T-helper 2 cell treated with Interferon-gamma antibody and Interleukin-4, amounts not matched to agents 100 ng/mL and 5 ng/mL, for 36 hours (primary cell): ENCODE results near the gene PJA1. TPM values are rescaled to one million over a fixed set of nuclear protein-coding genes. Genes with fewer than 3 reads are reported as not detected.

Experiments
- intact Hi-C: fragments of 100-400 bp; cut with micrococcal nuclease; formaldehyde crosslinking; loops from one replicate; pipeline ENCODE4 v1.15.1; 2023
- total RNA-seq: library from RNA; stranded (reverse); gene quantifications from 2 replicates; pipeline ENCODE4 v1.2.3, GENCODE V29; 2022

Gene PJA1
- total RNA-seq, 1 donor from 2014 or later, result 15.0 TPM

- intact Hi-C loops, result no loop called here
Measured at GRCh38 chrX:69170319-69170718, 5.1 kb upstream of the PJA1 start.

- intact Hi-C loops, result loop anchor here (10.0 kb wide), 1 partner anchor 1131 kb away; the partner anchor contains the start of gene KIF4A
Measured at GRCh38 chrX:69163936-69164741, 1.1 kb downstream of the PJA1 start.

- intact Hi-C loops, result loop anchor here (10.0 kb wide), 1 partner anchor 1132 kb away; the partner anchor contains the start of gene KIF4A
Measured at GRCh38 chrX:69162361-69162865, 2.8 kb downstream of the PJA1 start.

- intact Hi-C loops, result loop anchor here (10.0 kb wide), 1 partner anchor 1133 kb away; the partner anchor contains the start of gene KIF4A
Measured at GRCh38 chrX:69161786-69162349, 3.4 kb downstream of the PJA1 start.

- intact Hi-C loops, result loop anchor here (10.0 kb wide), 1 partner anchor 1133 kb away; the partner anchor contains the start of gene KIF4A
Measured at GRCh38 chrX:69161371-69161770, 3.9 kb downstream of the PJA1 start.

GRCh38 chrX:69158166-69158980 is 6.9 kb downstream of the PJA1 start:
- intact Hi-C loops, result loop anchor here (5.0 kb wide), 1 partner anchor 64 kb away; no protein-coding TSS in a partner anchor

- intact Hi-C loops, result loop anchor here (5.0 kb wide), 1 partner anchor 66 kb away; no protein-coding TSS in a partner anchor
Measured at GRCh38 chrX:69156638-69157037, 8.6 kb downstream of the PJA1 start.

GRCh38 chrX:69155786-69156520 is 9.3 kb downstream of the PJA1 start:
- intact Hi-C loops, result loop anchor here (5.0 kb wide), 1 partner anchor 66 kb away; no protein-coding TSS in a partner anchor

GRCh38 chrX:69154051-69154450 is 11.2 kb downstream of the PJA1 start:
- intact Hi-C loops, result no loop called here

GRCh38 chrX:69153060-69153730 is 12.1 kb downstream of the PJA1 start:
- intact Hi-C loops, result no loop called here

GRCh38 chrX:69152417-69152841 is 12.8 kb downstream of the PJA1 start:
- intact Hi-C loops, result no loop called here

GRCh38 chrX:69151866-69152284 is 13.4 kb downstream of the PJA1 start:
- intact Hi-C loops, result no loop called here

- intact Hi-C loops, result no loop called here
Measured at GRCh38 chrX:69150281-69150960, 14.8 kb downstream of the PJA1 start.

- intact Hi-C loops, result no loop called here
Measured at GRCh38 chrX:69149466-69150280, 15.6 kb downstream of the PJA1 start.

- intact Hi-C loops, result no loop called here
Measured at GRCh38 chrX:69148946-69149345, 16.3 kb downstream of the PJA1 start.

- intact Hi-C loops, result no loop called here
Measured at GRCh38 chrX:69146739-69147138, 18.5 kb downstream of the PJA1 start.

- intact Hi-C loops, result no loop called here
Measured at GRCh38 chrX:69145714-69146113, 19.5 kb downstream of the PJA1 start.

- intact Hi-C loops, result no loop called here
Measured at GRCh38 chrX:69144838-69145680, 20.2 kb downstream of the PJA1 start.
